ENCODE measurements around the gene PLCD3.

The PLCD3 gene

DNA sequence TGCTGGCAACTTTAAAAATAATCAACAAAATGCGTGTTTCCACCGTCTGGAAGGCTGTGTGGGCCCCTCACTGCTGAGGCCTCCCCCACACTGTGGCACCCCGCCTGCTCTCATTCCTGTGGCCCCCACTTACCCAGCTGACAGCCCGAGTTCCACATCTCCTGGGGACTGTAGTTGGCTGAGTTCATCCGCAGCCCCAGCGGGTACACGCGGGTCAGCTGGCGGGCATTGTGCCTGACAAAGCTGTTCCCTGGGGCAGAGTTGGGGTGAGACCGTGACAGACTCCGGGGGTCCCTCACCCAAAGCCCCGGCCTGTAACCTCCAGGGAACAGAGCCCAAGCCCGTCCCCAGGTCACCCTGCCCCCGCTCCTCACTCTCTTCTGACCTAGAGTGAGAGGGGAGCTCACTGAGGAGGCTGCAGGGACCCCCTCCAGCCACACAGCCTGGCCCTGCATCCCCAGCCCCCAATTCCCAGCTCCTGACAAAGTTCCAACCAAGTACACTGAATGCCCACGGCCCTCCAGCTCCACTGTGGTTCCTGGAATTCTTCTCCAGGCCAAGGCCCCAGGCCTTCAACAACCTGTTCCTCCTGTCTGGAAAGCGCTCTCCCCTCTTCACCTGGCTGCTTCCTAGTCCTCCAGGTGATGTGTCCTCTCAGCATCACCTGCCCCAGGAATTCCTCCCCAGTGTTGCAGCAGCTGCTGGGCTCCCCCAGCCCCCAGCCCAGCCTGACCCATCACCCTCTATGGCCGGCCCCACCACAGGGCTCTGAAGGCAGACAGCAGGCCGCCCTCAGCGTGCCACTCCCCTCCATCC is 18.0 kb downstream of the PLCD3 start:
- Histone ChIP-seq H3K9ac (ENCODE audit: low read length) (no peak overlapping the region), H3K4me2 (ENCODE audit: low read depth, low read length) (no peak overlapping the region), H3K4me3 (ENCODE audit: low read length) (no peak overlapping the region), H2AFZ (ENCODE audit: low read length) (no peak overlapping the region), H3K9me2 (replicated peaks; ENCODE audit: insufficient read depth, low read length) (no peaks in the 10 kb centered on the region), H3F3A (ENCODE audit: insufficient read depth, low read length) (no peaks in the 10 kb centered on the region), H4K20me1 (ENCODE audit: insufficient read depth, low read length) (no peaks in the 10 kb centered on the region), H3K9me3 (replicated peaks; ENCODE audit: insufficient read depth, low read length) (no peaks in the 10 kb centered on the region), H3K27me3 (replicated peaks; ENCODE audit: insufficient read depth, low read length) (no peaks in the 10 kb centered on the region; the same call in none of the 2 replicates), H3K36me3 (replicated peaks; ENCODE audit: insufficient read depth, low read length) (no peaks in the 10 kb centered on the region), H3K79me2 (ENCODE audit: low read length) (no peaks in the 10 kb centered on the region), H3K27ac (ENCODE audit: low read length) (no peak overlapping the region), H3K4me1 (ENCODE audit: low read length) (no peaks in the 10 kb centered on the region)
- DNase-seq = no peak
- no peak for TF ChIP-seq EZH2phosphoT487 (IDR thresholded peaks at IDR 0.05; ENCODE audit: low read length)
- TF ChIP-seq EZH2 (optimal IDR thresholded peaks at IDR 0.05; ENCODE audit: low read depth, low read length) = no peak
- TF ChIP-seq, protein P1, sequence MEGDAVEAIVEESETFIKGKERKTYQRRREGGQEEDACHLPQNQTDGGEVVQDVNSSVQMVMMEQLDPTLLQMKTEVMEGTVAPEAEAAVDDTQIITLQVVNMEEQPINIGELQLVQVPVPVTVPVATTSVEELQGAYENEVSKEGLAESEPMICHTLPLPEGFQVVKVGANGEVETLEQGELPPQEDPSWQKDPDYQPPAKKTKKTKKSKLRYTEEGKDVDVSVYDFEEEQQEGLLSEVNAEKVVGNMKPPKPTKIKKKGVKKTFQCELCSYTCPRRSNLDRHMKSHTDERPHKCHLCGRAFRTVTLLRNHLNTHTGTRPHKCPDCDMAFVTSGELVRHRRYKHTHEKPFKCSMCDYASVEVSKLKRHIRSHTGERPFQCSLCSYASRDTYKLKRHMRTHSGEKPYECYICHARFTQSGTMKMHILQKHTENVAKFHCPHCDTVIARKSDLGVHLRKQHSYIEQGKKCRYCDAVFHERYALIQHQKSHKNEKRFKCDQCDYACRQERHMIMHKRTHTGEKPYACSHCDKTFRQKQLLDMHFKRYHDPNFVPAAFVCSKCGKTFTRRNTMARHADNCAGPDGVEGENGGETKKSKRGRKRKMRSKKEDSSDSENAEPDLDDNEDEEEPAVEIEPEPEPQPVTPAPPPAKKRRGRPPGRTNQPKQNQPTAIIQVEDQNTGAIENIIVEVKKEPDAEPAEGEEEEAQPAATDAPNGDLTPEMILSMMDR (IDR thresholded peaks at IDR 0.05; ENCODE audit: low read length) = no peak

GRCh38 chr17:45113424-45113754 is 18.9 kb downstream of the PLCD3 start:
- Histone ChIP-seq H3K9me2 (replicated peaks; ENCODE audit: insufficient read depth, low read length) (no peaks in the 10 kb centered on the region), H2AFZ (ENCODE audit: low read length) (no peak overlapping the region), H4K20me1 (ENCODE audit: insufficient read depth, low read length) (no peaks in the 10 kb centered on the region), H3K9me3 (replicated peaks; ENCODE audit: insufficient read depth, low read length) (no peaks in the 10 kb centered on the region), H3K36me3 (replicated peaks; ENCODE audit: insufficient read depth, low read length) (no peaks in the 10 kb centered on the region), H3F3A (ENCODE audit: insufficient read depth, low read length) (no peaks in the 10 kb centered on the region), H3K4me1 (ENCODE audit: low read length) (no peaks in the 10 kb centered on the region), H3K4me2 (ENCODE audit: low read depth, low read length) (no peak overlapping the region), H3K4me3 (ENCODE audit: low read length) (no peak overlapping the region), H3K27me3 (replicated peaks; ENCODE audit: insufficient read depth, low read length) (no peaks in the 10 kb centered on the region; the same call in none of the 2 replicates), H3K9ac (ENCODE audit: low read length) (no peak overlapping the region), H3K79me2 (ENCODE audit: low read length) (no peaks in the 10 kb centered on the region), H3K27ac (ENCODE audit: low read length) (no peak overlapping the region)
- TF ChIP-seq EZH2phosphoT487 (IDR thresholded peaks at IDR 0.05; ENCODE audit: low read length) (no peak), EZH2 (optimal IDR thresholded peaks at IDR 0.05; ENCODE audit: low read depth, low read length) (no peak)
- TF ChIP-seq, protein P1 (IDR thresholded peaks at IDR 0.05; ENCODE audit: low read length) = no peak
- no peak for DNase-seq

GRCh38 chr17:45112559-45113423 is 19.5 kb downstream of the PLCD3 start:
- Histone ChIP-seq H3K27me3 (replicated peaks; ENCODE audit: insufficient read depth, low read length) (no peaks in the 10 kb centered on the region; the same call in none of the 2 replicates), H3F3A (ENCODE audit: insufficient read depth, low read length) (no peaks in the 10 kb centered on the region), H4K20me1 (ENCODE audit: insufficient read depth, low read length) (no peaks in the 10 kb centered on the region), H3K9me2 (replicated peaks; ENCODE audit: insufficient read depth, low read length) (no peaks in the 10 kb centered on the region), H3K36me3 (replicated peaks; ENCODE audit: insufficient read depth, low read length) (no peaks in the 10 kb centered on the region), H3K9me3 (replicated peaks; ENCODE audit: insufficient read depth, low read length) (no peaks in the 10 kb centered on the region), H3K79me2 (ENCODE audit: low read length) (no peaks in the 10 kb centered on the region), H3K4me1 (ENCODE audit: low read length) (no peaks in the 10 kb centered on the region), H3K9ac (ENCODE audit: low read length) (no peak overlapping the region), H3K4me2 (ENCODE audit: low read depth, low read length) (no peak overlapping the region), H2AFZ (ENCODE audit: low read length) (no peak overlapping the region), H3K4me3 (ENCODE audit: low read length) (no peak overlapping the region), H3K27ac (ENCODE audit: low read length) (no peak overlapping the region)
- no peak for TF ChIP-seq EZH2phosphoT487 (IDR thresholded peaks at IDR 0.05; ENCODE audit: low read length)
- DNase-seq = no peak
